ENCODE data around the gene ARHGAP15.
A peak's percentile ranks its signal among the peaks of the same experiment; 100 is the strongest.

The ARHGAP15 gene

DNA sequence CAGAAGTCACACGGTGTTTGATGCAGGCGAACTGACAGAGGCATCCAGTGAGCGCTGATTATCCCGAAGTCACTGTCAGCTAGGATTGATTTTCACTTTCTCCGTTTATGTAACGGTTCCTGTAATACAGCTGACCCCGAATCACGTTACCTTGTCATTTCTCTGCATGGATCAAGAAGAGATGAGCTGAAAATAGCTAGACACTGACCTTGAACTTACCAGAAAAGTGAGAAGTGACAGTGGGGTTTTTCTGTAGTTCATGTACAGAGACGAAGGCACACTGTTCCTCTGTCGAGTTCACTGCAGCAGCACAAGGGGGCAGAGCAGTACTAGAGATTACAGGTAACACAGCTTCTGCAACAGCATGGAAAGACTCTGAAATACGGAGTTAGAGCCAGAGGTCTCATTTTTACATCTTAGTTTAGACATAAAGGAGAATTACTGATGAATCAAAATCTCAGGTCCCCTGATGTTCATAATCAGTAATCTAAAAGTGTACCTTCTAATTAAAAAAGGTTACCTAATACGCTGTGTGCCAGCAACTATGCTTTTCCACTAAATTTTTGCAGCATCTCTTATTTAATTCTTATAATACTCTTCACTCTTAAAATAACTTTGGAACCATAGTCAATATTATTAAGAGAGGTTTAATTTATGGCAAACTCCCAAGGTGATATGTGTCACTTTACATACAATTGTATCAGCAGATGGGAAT is 33.1 kb downstream of the ARHGAP15 start:
- peak; percentile 12 for DNase-seq (ENCODE audit: low spot score)
- POLR2A ChIA-PET (ENCODE audit: low non-redundant PET), result no interaction called here
- no peak overlapping the region for H3K27ac ChIP-seq
- TF ChIP-seq, protein P1, sequence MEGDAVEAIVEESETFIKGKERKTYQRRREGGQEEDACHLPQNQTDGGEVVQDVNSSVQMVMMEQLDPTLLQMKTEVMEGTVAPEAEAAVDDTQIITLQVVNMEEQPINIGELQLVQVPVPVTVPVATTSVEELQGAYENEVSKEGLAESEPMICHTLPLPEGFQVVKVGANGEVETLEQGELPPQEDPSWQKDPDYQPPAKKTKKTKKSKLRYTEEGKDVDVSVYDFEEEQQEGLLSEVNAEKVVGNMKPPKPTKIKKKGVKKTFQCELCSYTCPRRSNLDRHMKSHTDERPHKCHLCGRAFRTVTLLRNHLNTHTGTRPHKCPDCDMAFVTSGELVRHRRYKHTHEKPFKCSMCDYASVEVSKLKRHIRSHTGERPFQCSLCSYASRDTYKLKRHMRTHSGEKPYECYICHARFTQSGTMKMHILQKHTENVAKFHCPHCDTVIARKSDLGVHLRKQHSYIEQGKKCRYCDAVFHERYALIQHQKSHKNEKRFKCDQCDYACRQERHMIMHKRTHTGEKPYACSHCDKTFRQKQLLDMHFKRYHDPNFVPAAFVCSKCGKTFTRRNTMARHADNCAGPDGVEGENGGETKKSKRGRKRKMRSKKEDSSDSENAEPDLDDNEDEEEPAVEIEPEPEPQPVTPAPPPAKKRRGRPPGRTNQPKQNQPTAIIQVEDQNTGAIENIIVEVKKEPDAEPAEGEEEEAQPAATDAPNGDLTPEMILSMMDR (conservative IDR thresholded peaks at IDR 0.05; ENCODE audit: low read depth), result peak; percentile 46
- CTCF ChIA-PET, result interaction anchor here (0.6 to 1.6 kb wide), 4 partner anchors 60 to 1002 kb away, joined by 3 to 6 read pairs (median 3); no protein-coding TSS in a partner anchor

DNA sequence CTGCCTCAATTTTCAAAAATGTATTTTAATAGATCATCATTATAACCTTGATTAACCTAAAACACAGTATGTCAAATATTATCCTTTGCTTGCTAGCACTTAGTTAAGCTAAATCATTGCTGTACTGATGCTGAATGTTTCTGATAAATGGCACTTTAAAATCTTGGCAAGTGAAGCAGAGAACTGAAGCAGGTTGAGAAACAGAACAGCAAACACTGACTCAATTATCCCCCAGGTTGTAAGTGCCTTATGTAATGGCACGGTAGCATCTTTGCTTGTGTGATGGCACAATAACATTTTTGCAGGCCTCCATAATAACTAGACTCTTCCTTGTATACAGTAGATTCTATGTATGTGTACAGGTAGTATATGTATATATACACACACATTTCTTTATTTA is 33.8 kb downstream of the ARHGAP15 start:
- no peak for DNase-seq (ENCODE audit: low spot score)
- ChIA-PET CTCF (interaction anchor here (0.7 kb wide), 1 partner anchor 1001 kb away, joined by 3 read pairs; no protein-coding TSS in a partner anchor), POLR2A (ENCODE audit: low non-redundant PET) (no interaction called here)
- TF ChIP-seq, protein P1 (conservative IDR thresholded peaks at IDR 0.05; ENCODE audit: low read depth), result no peak
- H3K27ac ChIP-seq, result no peak overlapping the region

DNA sequence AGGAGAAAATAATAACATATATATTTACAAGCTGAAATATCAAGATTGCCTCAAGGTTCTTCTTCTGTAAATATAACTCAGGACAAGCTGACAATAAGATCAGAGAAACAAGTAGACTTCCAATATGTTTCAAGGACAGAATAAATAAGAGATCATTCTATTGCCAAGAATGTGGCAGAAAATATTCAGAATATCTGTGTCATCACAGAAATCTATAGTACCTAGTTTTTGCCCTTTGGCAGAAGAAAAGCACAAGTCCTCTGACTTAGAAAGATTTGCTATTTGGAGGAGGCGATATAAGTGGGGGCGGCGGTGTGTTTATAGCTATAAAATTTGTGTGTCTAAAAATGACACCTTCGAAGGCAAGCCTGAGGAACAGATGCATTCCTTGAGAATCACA is 34.3 kb downstream of the ARHGAP15 start:
- ChIA-PET CTCF (no interaction called here), POLR2A (ENCODE audit: low non-redundant PET) (no interaction called here)
- TF ChIP-seq, protein P1 (conservative IDR thresholded peaks at IDR 0.05; ENCODE audit: low read depth), result no peak
- no peak overlapping the region for H3K27ac ChIP-seq
- no peak for DNase-seq (ENCODE audit: low spot score)

DNA sequence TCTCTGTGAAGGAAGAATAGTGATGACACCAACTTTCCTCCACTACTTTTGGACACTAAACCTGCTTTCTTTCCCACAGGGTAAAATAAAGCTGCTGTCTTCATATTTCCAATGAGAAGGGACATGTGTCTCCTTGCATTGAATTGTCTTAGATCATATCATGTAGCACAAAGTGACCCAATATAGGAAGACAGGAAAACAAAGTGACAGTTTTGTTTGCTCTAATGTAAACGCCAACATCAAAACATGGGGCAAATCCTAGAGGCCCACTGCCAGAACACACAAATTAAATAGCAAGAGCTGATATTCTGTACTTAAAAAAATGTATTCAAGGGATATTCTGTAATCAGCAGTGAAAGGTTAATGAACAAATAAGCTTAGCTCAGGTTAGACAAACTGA is 36.1 kb downstream of the ARHGAP15 start:
- ChIA-PET POLR2A (ENCODE audit: low non-redundant PET) (no interaction called here), CTCF (no interaction called here)
- no peak overlapping the region for H3K27ac ChIP-seq
- TF ChIP-seq, protein P1 (conservative IDR thresholded peaks at IDR 0.05; ENCODE audit: low read depth), result no peak
- no peak for DNase-seq (ENCODE audit: low spot score)

DNA sequence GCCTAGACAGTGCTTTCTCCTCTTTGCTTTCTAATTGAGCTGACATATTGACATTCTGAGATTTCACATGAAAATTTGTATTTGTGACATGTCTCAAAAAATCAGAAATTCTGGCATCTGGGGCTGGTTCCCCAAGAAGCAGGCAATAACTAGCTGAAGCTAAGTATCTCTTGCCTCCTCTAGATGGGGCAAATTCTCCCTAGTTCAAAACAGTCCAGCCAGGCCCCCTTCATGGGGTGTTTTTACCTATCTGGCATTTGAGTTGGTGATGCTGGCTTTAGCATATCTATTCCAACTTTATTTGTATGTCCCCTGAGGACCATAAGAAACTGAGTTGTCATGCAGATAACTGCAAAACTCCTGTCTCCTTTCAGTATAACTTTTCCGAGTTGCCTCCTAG is 39.9 kb downstream of the ARHGAP15 start:
- no peak for DNase-seq (ENCODE audit: low spot score)
- TF ChIP-seq, protein P1 (conservative IDR thresholded peaks at IDR 0.05; ENCODE audit: low read depth), result no peak
- ChIA-PET POLR2A (ENCODE audit: low non-redundant PET) (no interaction called here), CTCF (no interaction called here)
- no peak overlapping the region for H3K27ac ChIP-seq

DNA sequence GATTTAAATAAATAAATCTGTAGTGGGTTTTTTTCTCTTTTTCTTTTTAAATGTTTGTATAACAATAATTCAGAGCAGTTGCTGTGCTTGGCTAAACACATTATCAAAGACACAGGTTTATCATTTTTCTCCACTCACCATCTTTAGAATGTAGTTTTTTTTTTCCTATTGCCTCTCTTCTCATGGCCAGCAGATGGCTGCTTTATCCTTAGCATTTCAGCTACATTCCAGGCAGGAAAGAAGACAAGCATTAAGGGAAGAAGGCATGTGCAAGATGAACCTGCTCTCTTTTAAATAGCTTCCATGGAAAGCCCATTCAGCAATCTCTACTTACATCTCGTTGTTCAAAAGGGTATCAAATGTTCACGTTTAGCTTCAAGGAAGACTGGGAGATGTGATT is 42.6 kb downstream of the ARHGAP15 start:
- no peak overlapping the region for H3K27ac ChIP-seq
- CTCF ChIA-PET, result interaction anchor here (0.6 to 0.7 kb wide), 2 partner anchors 16 to 88 kb away, joined by 3 to 4 read pairs; no protein-coding TSS in a partner anchor
- POLR2A ChIA-PET (ENCODE audit: low non-redundant PET), result no interaction called here
- TF ChIP-seq, protein P1 (conservative IDR thresholded peaks at IDR 0.05; ENCODE audit: low read depth), result no peak
- DNase-seq (ENCODE audit: low spot score), result no peak

Measured in RWPE1 (cell line).